Measurements from ENCODE around the gene ADPRS.

DNA sequence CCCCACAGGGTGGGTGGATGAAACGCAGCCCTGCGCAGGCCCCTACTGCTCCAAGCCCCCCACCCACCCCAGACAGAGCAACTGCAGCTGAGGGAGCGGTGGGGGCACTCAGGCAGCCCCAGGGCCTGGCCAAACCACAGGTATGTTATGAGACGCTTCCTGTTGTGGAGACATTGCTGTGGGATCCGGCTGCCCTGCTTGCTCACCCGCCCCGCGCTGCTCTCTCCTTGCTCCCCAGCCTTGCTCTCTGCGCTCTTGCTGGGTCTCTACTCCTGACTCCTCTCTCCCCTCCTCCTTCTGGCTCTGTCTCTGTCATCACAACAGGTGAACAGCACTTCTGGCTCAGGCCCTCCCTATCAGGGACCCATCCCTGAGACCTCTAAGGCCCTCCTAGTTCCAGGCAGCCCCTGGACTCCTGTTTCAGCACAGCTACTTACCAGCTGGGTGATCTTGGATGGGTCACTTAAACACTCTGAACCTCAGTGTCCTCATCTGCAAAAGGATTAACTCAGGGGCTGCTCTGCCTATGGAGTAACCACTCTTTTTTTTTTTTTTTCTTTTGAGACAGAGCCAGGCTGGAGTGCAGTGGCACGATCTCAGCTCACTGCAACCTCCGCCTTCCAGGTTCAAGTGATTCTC lies 20.5 kb downstream of the ADPRS start:
- TF ChIP-seq EZH2 (IDR thresholded peaks at IDR 0.05; ENCODE audit: low read depth, unreplicated experiment), result no peak
- TF ChIP-seq, protein P1, sequence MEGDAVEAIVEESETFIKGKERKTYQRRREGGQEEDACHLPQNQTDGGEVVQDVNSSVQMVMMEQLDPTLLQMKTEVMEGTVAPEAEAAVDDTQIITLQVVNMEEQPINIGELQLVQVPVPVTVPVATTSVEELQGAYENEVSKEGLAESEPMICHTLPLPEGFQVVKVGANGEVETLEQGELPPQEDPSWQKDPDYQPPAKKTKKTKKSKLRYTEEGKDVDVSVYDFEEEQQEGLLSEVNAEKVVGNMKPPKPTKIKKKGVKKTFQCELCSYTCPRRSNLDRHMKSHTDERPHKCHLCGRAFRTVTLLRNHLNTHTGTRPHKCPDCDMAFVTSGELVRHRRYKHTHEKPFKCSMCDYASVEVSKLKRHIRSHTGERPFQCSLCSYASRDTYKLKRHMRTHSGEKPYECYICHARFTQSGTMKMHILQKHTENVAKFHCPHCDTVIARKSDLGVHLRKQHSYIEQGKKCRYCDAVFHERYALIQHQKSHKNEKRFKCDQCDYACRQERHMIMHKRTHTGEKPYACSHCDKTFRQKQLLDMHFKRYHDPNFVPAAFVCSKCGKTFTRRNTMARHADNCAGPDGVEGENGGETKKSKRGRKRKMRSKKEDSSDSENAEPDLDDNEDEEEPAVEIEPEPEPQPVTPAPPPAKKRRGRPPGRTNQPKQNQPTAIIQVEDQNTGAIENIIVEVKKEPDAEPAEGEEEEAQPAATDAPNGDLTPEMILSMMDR (conservative IDR thresholded peaks at IDR 0.05; ENCODE audit: low read depth in 2 of 2), result no peak
- TF ChIP-seq, protein P2, sequence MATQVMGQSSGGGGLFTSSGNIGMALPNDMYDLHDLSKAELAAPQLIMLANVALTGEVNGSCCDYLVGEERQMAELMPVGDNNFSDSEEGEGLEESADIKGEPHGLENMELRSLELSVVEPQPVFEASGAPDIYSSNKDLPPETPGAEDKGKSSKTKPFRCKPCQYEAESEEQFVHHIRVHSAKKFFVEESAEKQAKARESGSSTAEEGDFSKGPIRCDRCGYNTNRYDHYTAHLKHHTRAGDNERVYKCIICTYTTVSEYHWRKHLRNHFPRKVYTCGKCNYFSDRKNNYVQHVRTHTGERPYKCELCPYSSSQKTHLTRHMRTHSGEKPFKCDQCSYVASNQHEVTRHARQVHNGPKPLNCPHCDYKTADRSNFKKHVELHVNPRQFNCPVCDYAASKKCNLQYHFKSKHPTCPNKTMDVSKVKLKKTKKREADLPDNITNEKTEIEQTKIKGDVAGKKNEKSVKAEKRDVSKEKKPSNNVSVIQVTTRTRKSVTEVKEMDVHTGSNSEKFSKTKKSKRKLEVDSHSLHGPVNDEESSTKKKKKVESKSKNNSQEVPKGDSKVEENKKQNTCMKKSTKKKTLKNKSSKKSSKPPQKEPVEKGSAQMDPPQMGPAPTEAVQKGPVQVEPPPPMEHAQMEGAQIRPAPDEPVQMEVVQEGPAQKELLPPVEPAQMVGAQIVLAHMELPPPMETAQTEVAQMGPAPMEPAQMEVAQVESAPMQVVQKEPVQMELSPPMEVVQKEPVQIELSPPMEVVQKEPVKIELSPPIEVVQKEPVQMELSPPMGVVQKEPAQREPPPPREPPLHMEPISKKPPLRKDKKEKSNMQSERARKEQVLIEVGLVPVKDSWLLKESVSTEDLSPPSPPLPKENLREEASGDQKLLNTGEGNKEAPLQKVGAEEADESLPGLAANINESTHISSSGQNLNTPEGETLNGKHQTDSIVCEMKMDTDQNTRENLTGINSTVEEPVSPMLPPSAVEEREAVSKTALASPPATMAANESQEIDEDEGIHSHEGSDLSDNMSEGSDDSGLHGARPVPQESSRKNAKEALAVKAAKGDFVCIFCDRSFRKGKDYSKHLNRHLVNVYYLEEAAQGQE (IDR thresholded peaks at IDR 0.05; ENCODE audit: unreplicated experiment), result no peak
- TF ChIP-seq POLR2AphosphoS5 (IDR thresholded peaks at IDR 0.05; ENCODE audit: low read depth), result no peak
- TF ChIP-seq EZH2phosphoT487 (IDR thresholded peaks at IDR 0.05; ENCODE audit: unreplicated experiment), result no peak
- no peak for TF ChIP-seq CREB1 (CRISPR knock-in tag; IDR thresholded peaks at IDR 0.05; ENCODE audit: low read depth)
- no peak for TF ChIP-seq JUNB (IDR thresholded peaks at IDR 0.05; ENCODE audit: unreplicated experiment)
- no peak for TF ChIP-seq NANOG (IDR thresholded peaks at IDR 0.05; ENCODE audit: borderline replicate concordance)
- TF ChIP-seq, protein P3, sequence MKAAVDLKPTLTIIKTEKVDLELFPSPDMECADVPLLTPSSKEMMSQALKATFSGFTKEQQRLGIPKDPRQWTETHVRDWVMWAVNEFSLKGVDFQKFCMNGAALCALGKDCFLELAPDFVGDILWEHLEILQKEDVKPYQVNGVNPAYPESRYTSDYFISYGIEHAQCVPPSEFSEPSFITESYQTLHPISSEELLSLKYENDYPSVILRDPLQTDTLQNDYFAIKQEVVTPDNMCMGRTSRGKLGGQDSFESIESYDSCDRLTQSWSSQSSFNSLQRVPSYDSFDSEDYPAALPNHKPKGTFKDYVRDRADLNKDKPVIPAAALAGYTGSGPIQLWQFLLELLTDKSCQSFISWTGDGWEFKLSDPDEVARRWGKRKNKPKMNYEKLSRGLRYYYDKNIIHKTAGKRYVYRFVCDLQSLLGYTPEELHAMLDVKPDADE (IDR thresholded peaks at IDR 0.05), result no peak
- no peak for TF ChIP-seq ZNF114 (CRISPR knock-in tag; IDR thresholded peaks at IDR 0.05)
- TF ChIP-seq STAT1 (IDR thresholded peaks at IDR 0.05; ENCODE audit: unreplicated experiment), result no peak
- TF ChIP-seq ZNF331 (CRISPR knock-in tag; IDR thresholded peaks at IDR 0.05; ENCODE audit: low read depth), result no peak

Data from GM23338 (cell line).